Ishikawa (cell line): ENCODE measurements around the gene FRMPD4.

Experiments used
- EGR1 ChIP-seq: IDR thresholded peaks from 2 replicates; pipeline ENCODE4 v1.6.1; 2012
- EP300 ChIP-seq: IDR thresholded peaks from 2 replicates; pipeline ENCODE4 v1.6.1; 2012; ENCODE audit warnings: borderline replicate concordance
- MAX ChIP-seq: IDR thresholded peaks from 2 replicates; pipeline ENCODE4 v1.6.1; 2012
- RAD21 ChIP-seq: IDR thresholded peaks from 2 replicates; pipeline ENCODE4 v1.6.1; 2012; ENCODE audit warnings: low read depth
- TAF1 ChIP-seq: IDR thresholded peaks from 2 replicates; pipeline ENCODE4 v1.6.1; 2012; ENCODE audit warnings: low read depth, mild to moderate bottlenecking

- TF ChIP-seq MAX: no peak
- no peak for TF ChIP-seq EGR1
- TF ChIP-seq EP300: no peak
- TF ChIP-seq RAD21: no peak
- no peak for TF ChIP-seq TAF1
Measured at GRCh38 chrX:12197030-12197429, 58.8 kb downstream of the FRMPD4 start.
